Measurements from ENCODE around the gene RASEF.
"Not testable (repeated sequence)": the region's sequence is repeated elsewhere in the genome, so short reads cannot be mapped to it uniquely, and the experiment has no call there.

Gene RASEF

GRCh38 chr9:83072498-83072897 lies 9.6 kb upstream of the RASEF start:
- H3K4me1 ChIP-seq (ENCODE audit: control insufficient read depth, insufficient read depth, low read length, poor library complexity, severe bottlenecking); H3K36me3 ChIP-seq (ENCODE audit: control insufficient read depth, insufficient read depth, low read length); H3K27ac ChIP-seq (ENCODE audit: low read depth, low read length, severe bottlenecking); H3K4me3 ChIP-seq (ENCODE audit: extremely low read depth, insufficient read depth, low read length, poor library complexity, severe bottlenecking); H3K9me3 ChIP-seq (ENCODE audit: control insufficient read depth, low read length): not testable (repeated sequence)

- H3K27ac ChIP-seq (ENCODE audit: low read depth, low read length, severe bottlenecking), result no peak overlapping the region
- WGBS, 2 experiments (ENCODE audit: insufficient coverage in 2 of 2), result no CpG with 5 or more reads among the region's 2 CpGs
- H3K4me3 ChIP-seq (ENCODE audit: extremely low read depth, insufficient read depth, low read length, poor library complexity, severe bottlenecking), result no peak overlapping the region
- no peaks in the 10 kb centered on the region for H3K4me1 ChIP-seq (ENCODE audit: control insufficient read depth, insufficient read depth, low read length, poor library complexity, severe bottlenecking)
- H3K36me3 ChIP-seq (ENCODE audit: control insufficient read depth, insufficient read depth, low read length), result no peaks in the 10 kb centered on the region
- no peaks in the 10 kb centered on the region for H3K9me3 ChIP-seq (ENCODE audit: control insufficient read depth, low read length)
These were observed 8.7 kb upstream of the RASEF start for GRCh38 chr9:83071626-83072025.

GRCh38 chr9:83070261-83070660 lies 7.3 kb upstream of the RASEF start:
- Histone ChIP-seq H3K4me3 (ENCODE audit: extremely low read depth, insufficient read depth, low read length, poor library complexity, severe bottlenecking) (no peak overlapping the region), H3K36me3 (ENCODE audit: control insufficient read depth, insufficient read depth, low read length) (no peaks in the 10 kb centered on the region), H3K4me1 (ENCODE audit: control insufficient read depth, insufficient read depth, low read length, poor library complexity, severe bottlenecking) (no peaks in the 10 kb centered on the region), H3K9me3 (ENCODE audit: control insufficient read depth, low read length) (no peaks in the 10 kb centered on the region), H3K27ac (ENCODE audit: low read depth, low read length, severe bottlenecking) (no peak overlapping the region)

GRCh38 chr9:83069651-83070050 lies 6.7 kb upstream of the RASEF start:
- WGBS, 2 experiments (ENCODE audit: insufficient coverage in 2 of 2), result no CpG with 5 or more reads among the region's 1 CpG
- H3K36me3 ChIP-seq (ENCODE audit: control insufficient read depth, insufficient read depth, low read length), result no peaks in the 10 kb centered on the region
- no peaks in the 10 kb centered on the region for H3K4me1 ChIP-seq (ENCODE audit: control insufficient read depth, insufficient read depth, low read length, poor library complexity, severe bottlenecking)
- no peak overlapping the region for H3K27ac ChIP-seq (ENCODE audit: low read depth, low read length, severe bottlenecking)
- no peak overlapping the region for H3K4me3 ChIP-seq (ENCODE audit: extremely low read depth, insufficient read depth, low read length, poor library complexity, severe bottlenecking)
- H3K9me3 ChIP-seq (ENCODE audit: control insufficient read depth, low read length), result no peaks in the 10 kb centered on the region

- H3K4me1 ChIP-seq (ENCODE audit: control insufficient read depth, insufficient read depth, low read length, poor library complexity, severe bottlenecking), result no peaks in the 10 kb centered on the region
- no peaks in the 10 kb centered on the region for H3K9me3 ChIP-seq (ENCODE audit: control insufficient read depth, low read length)
- H3K27ac ChIP-seq (ENCODE audit: low read depth, low read length, severe bottlenecking), result no peak overlapping the region
- no peak overlapping the region for H3K4me3 ChIP-seq (ENCODE audit: extremely low read depth, insufficient read depth, low read length, poor library complexity, severe bottlenecking)
- H3K36me3 ChIP-seq (ENCODE audit: control insufficient read depth, insufficient read depth, low read length), result no peaks in the 10 kb centered on the region
- WGBS, 2 experiments (ENCODE audit: insufficient coverage in 2 of 2), result 100% methylated on average over 1 of the region's 1 CpG
These were observed 5.5 kb upstream of the RASEF start for GRCh38 chr9:83068414-83068813.

GRCh38 chr9:83067579-83067978 lies 4.6 kb upstream of the RASEF start:
- Histone ChIP-seq H3K9me3 (ENCODE audit: control insufficient read depth, low read length) (no peaks in the 10 kb centered on the region), H3K36me3 (ENCODE audit: control insufficient read depth, insufficient read depth, low read length) (no peaks in the 10 kb centered on the region), H3K27ac (ENCODE audit: low read depth, low read length, severe bottlenecking) (no peak overlapping the region), H3K4me3 (ENCODE audit: extremely low read depth, insufficient read depth, low read length, poor library complexity, severe bottlenecking) (no peak overlapping the region), H3K4me1 (ENCODE audit: control insufficient read depth, insufficient read depth, low read length, poor library complexity, severe bottlenecking) (no peaks in the 10 kb centered on the region)
- no CpG with 5 or more reads among the region's 2 CpGs for WGBS, 2 experiments (ENCODE audit: insufficient coverage in 2 of 2)

GRCh38 chr9:83066771-83067170 lies 3.8 kb upstream of the RASEF start:
- Histone ChIP-seq H3K27ac (ENCODE audit: low read depth, low read length, severe bottlenecking) (no peak overlapping the region), H3K9me3 (ENCODE audit: control insufficient read depth, low read length) (no peaks in the 10 kb centered on the region), H3K4me3 (ENCODE audit: extremely low read depth, insufficient read depth, low read length, poor library complexity, severe bottlenecking) (no peak overlapping the region), H3K36me3 (ENCODE audit: control insufficient read depth, insufficient read depth, low read length) (no peaks in the 10 kb centered on the region), H3K4me1 (ENCODE audit: control insufficient read depth, insufficient read depth, low read length, poor library complexity, severe bottlenecking) (peaks cover 2% of the 10 kb centered on the region)
- WGBS, 2 experiments (ENCODE audit: insufficient coverage in 2 of 2), result 90 to 100% methylated on average over 1 to 2 of the region's 5 CpGs

- Histone ChIP-seq H3K4me1 (ENCODE audit: control insufficient read depth, insufficient read depth, low read length, poor library complexity, severe bottlenecking) (peaks cover 7% of the 10 kb centered on the region), H3K9me3 (ENCODE audit: control insufficient read depth, low read length) (no peaks in the 10 kb centered on the region), H3K36me3 (ENCODE audit: control insufficient read depth, insufficient read depth, low read length) (no peaks in the 10 kb centered on the region), H3K4me3 (ENCODE audit: extremely low read depth, insufficient read depth, low read length, poor library complexity, severe bottlenecking) (no peak overlapping the region), H3K27ac (ENCODE audit: low read depth, low read length, severe bottlenecking) (no peak overlapping the region)
- WGBS, 2 experiments (ENCODE audit: insufficient coverage in 2 of 2), result 80 to 90% methylated on average over 1 of the region's 1 CpG
These were observed 2.3 kb upstream of the RASEF start for GRCh38 chr9:83065233-83065632.

GRCh38 chr9:83061990-83062650 lies 822 bp downstream of the RASEF start:
- Histone ChIP-seq H3K4me3 (ENCODE audit: extremely low read depth, insufficient read depth, low read length, poor library complexity, severe bottlenecking) (peak overlapping the region; percentile 39), H3K27ac (ENCODE audit: low read depth, low read length, severe bottlenecking) (no peak overlapping the region), H3K36me3 (ENCODE audit: control insufficient read depth, insufficient read depth, low read length) (no peaks in the 10 kb centered on the region), H3K4me1 (ENCODE audit: control insufficient read depth, insufficient read depth, low read length, poor library complexity, severe bottlenecking) (peaks cover 7% of the 10 kb centered on the region), H3K9me3 (ENCODE audit: control insufficient read depth, low read length) (no peaks in the 10 kb centered on the region)
- 8 to 10% methylated on average over 36 to 46 of the region's 53 CpGs for WGBS, 2 experiments (ENCODE audit: insufficient coverage in 2 of 2)

- peaks cover 7% of the 10 kb centered on the region for H3K4me1 ChIP-seq (ENCODE audit: control insufficient read depth, insufficient read depth, low read length, poor library complexity, severe bottlenecking)
- H3K36me3 ChIP-seq (ENCODE audit: control insufficient read depth, insufficient read depth, low read length), result no peaks in the 10 kb centered on the region
- 50% methylated on average over 1 of the region's 2 CpGs; no CpG with 5 or more reads in 1 of the 2 experiments for WGBS, 2 experiments (ENCODE audit: insufficient coverage in 2 of 2)
- H3K9me3 ChIP-seq (ENCODE audit: control insufficient read depth, low read length), result no peaks in the 10 kb centered on the region
- no peak overlapping the region for H3K4me3 ChIP-seq (ENCODE audit: extremely low read depth, insufficient read depth, low read length, poor library complexity, severe bottlenecking)
- H3K27ac ChIP-seq (ENCODE audit: low read depth, low read length, severe bottlenecking), result no peak overlapping the region
These were observed 1.9 kb downstream of the RASEF start for GRCh38 chr9:83061036-83061435.

GRCh38 chr9:83060556-83060955 lies 2.4 kb downstream of the RASEF start:
- Histone ChIP-seq H3K4me3 (ENCODE audit: extremely low read depth, insufficient read depth, low read length, poor library complexity, severe bottlenecking) (no peak overlapping the region), H3K27ac (ENCODE audit: low read depth, low read length, severe bottlenecking) (no peak overlapping the region), H3K36me3 (ENCODE audit: control insufficient read depth, insufficient read depth, low read length) (no peaks in the 10 kb centered on the region), H3K4me1 (ENCODE audit: control insufficient read depth, insufficient read depth, low read length, poor library complexity, severe bottlenecking) (peaks cover 7% of the 10 kb centered on the region), H3K9me3 (ENCODE audit: control insufficient read depth, low read length) (no peaks in the 10 kb centered on the region)
- WGBS, 2 experiments (ENCODE audit: insufficient coverage in 2 of 2), result no CpG with 5 or more reads among the region's 3 CpGs
